GM12878 (cell line): ENCODE measurements around the gene GARRE1. TPM values are rescaled to one million over a fixed set of nuclear protein-coding genes. Genes with fewer than 3 reads are reported as not detected.

ENCODE experiments used
- ASH2L ChIP-seq: fragments of 300-600, 200-600 bp; sonication (generic); IDR thresholded peaks from 2 replicates; pipeline ENCODE4 v1.6.1; 2017; ENCODE audit warnings: low read depth, mild to moderate bottlenecking, borderline replicate concordance
- CHD2 ChIP-seq: IDR thresholded peaks from 2 replicates; pipeline ENCODE4 v1.6.1; 2011; ENCODE audit warnings: low read depth, low read length, improper control_type of control experiment, borderline replicate concordance
- CTCF ChIP-seq, 3 experiments: IDR thresholded peaks in 2 of 3; conservative IDR thresholded peaks in 1 of 3; 2 replicates each; pipeline ENCODE4 v1.5.1; 2011; ENCODE audit warnings: low read depth in 3 of 3, low read length in 3 of 3, mild to moderate bottlenecking in 3 of 3, control low read depth in 2 of 3, moderate library complexity in 2 of 3, inconsistent platforms in 1 of 3, mixed read lengths in 1 of 3; ENCODE audit not compliant: control insufficient read depth in 2 of 3, insufficient read depth in 1 of 3; ENCODE audit errors: extremely low read depth in 1 of 3
- EGR1 ChIP-seq, 2 experiments: IDR thresholded peaks; 1 replicate in 1 of 2; 2 replicates in 1 of 2; pipeline ENCODE4 v1.6.1; 2011 to 2012; ENCODE audit warnings: low read depth in 2 of 2, low read length in 2 of 2, borderline replicate concordance in 1 of 2, mild to moderate bottlenecking in 1 of 2, moderate library complexity in 1 of 2
- HDAC2 ChIP-seq: fragments of 200-600 bp; sonication (generic); IDR thresholded peaks from 2 replicates; pipeline ENCODE4 v1.6.1; 2017
- IKZF1 ChIP-seq: fragments of 450-650 bp; conservative IDR thresholded peaks from 2 replicates; pipeline ENCODE4 v1.6.1; 2017; ENCODE audit warnings: antibody characterized with exemption, mild to moderate bottlenecking
- IRF5 ChIP-seq: fragments of 450-650 bp; IDR thresholded peaks from 2 replicates; pipeline ENCODE4 v1.6.1; 2017; ENCODE audit warnings: borderline replicate concordance
- KLF5 ChIP-seq: fragments of 450-650 bp; IDR thresholded peaks from 2 replicates; pipeline ENCODE4 v1.6.1; 2014; ENCODE audit warnings: mild to moderate bottlenecking; ENCODE audit not compliant: partially characterized antibody
- NR2F1 ChIP-seq: fragments of 450-650 bp; conservative IDR thresholded peaks from 2 replicates; pipeline ENCODE4 v1.6.1; 2017; ENCODE audit warnings: mild to moderate bottlenecking
- YBX1 ChIP-seq: fragments of 450-650 bp; IDR thresholded peaks from 2 replicates; pipeline ENCODE4 v1.6.1; 2016; ENCODE audit warnings: antibody characterized with exemption
- polyA plus RNA-seq, 11 experiments: library from polyadenylated mRNA; depleted of rRNA in 4 of 11; unstranded in 6 of 11; stranded (reverse) in 5 of 11; fragments of >200 nt; fragmentation: Nextera tagmentation in 4 of 11; fragmentation: Illumina TruSeq in 1 of 11; extraction: Ambion mirVana in 4 of 11; extraction: Trizol in 1 of 11; gene quantifications; 1 replicate in 1 of 11; 2 replicates in 10 of 11; pipeline versions ENCODE4 v1.2.1 to v1.2.3, GENCODE V29; 2011 to 2016; ENCODE audit warnings: inconsistent platforms in 2 of 11, missing spikeins in 2 of 11, low read depth in 1 of 11
- total RNA-seq, 4 experiments: library from RNA; depleted of rRNA in 3 of 4; stranded (reverse); fragments of >200 nt in 3 of 4; fragmentation: Illumina TruSeq in 1 of 4; extraction: Trizol in 1 of 4; gene quantifications; 2 replicates each; pipeline versions ENCODE4 v1.2.1 to v1.2.3, GENCODE V29; 2013 to 2021
- TF ChIP-seq, protein P1 (sequence below): fragments of 450-650 bp; IDR thresholded peaks from 2 replicates; pipeline ENCODE4 v1.6.1; 2017; ENCODE audit warnings: low read depth, mild to moderate bottlenecking, moderate library complexity
- TF ChIP-seq, protein P2 (sequence below): IDR thresholded peaks from 2 replicates; pipeline ENCODE4 v1.6.1; 2012; ENCODE audit warnings: low read depth, low read length, improper control_type of control experiment

GARRE1 gene
- total and polyA plus RNA-seq, 10 of the 15 experiments (the other 5 are each of a cell fraction or from before 2014, with no cell fraction given): 1.1 to 9.4 (median 5.1) TPM

- TF ChIP-seq, protein P1, sequence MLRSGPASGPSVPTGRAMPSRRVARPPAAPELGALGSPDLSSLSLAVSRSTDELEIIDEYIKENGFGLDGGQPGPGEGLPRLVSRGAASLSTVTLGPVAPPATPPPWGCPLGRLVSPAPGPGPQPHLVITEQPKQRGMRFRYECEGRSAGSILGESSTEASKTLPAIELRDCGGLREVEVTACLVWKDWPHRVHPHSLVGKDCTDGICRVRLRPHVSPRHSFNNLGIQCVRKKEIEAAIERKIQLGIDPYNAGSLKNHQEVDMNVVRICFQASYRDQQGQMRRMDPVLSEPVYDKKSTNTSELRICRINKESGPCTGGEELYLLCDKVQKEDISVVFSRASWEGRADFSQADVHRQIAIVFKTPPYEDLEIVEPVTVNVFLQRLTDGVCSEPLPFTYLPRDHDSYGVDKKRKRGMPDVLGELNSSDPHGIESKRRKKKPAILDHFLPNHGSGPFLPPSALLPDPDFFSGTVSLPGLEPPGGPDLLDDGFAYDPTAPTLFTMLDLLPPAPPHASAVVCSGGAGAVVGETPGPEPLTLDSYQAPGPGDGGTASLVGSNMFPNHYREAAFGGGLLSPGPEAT: no peak
- TF ChIP-seq, protein P2, sequence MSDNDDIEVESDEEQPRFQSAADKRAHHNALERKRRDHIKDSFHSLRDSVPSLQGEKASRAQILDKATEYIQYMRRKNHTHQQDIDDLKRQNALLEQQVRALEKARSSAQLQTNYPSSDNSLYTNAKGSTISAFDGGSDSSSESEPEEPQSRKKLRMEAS: no peak
- TF ChIP-seq NR2F1: no peak
- TF ChIP-seq IKZF1: no peak
- no peak for TF ChIP-seq ASH2L
- no peak for TF ChIP-seq CTCF (IDR thresholded peaks at IDR 0.05 in 2 of 3, conservative IDR thresholded peaks at IDR 0.05 in 1 of 3; ENCODE audit: control insufficient read depth in 2 of 3, extremely low read depth in 1 of 3, insufficient read depth in 1 of 3, low read depth in 3 of 3, low read length in 3 of 3)
- no peak for TF ChIP-seq KLF5
- no peak for TF ChIP-seq YBX1
- TF ChIP-seq CHD2: no peak
- no peak for TF ChIP-seq EGR1 (IDR thresholded peaks at IDR 0.05; ENCODE audit: borderline replicate concordance in 1 of 2, low read depth in 2 of 2, low read length in 2 of 2)
- TF ChIP-seq IRF5: no peak
- TF ChIP-seq HDAC2: no peak
- TF ChIP-seq, all 136 proteins: peak for 0
These were observed 22.3 kb downstream of the GARRE1 start (continued) for GRCh38 chr19:34276614-34277013.
